22Rv1 (cell line): ENCODE measurements around the gene CD59.

Experiments used
- ZFX ChIP-seq: fragments of 450-650 bp; IDR thresholded peaks from 2 replicates; pipeline ENCODE4 v1.6.1; 2017; ENCODE audit warnings: antibody characterized with exemption, borderline replicate concordance
- TF ChIP-seq, protein P1 (sequence below): fragments of 450-650 bp; IDR thresholded peaks from 2 replicates; pipeline ENCODE4 v1.5.1; 2017; ENCODE audit warnings: mild to moderate bottlenecking

DNA sequence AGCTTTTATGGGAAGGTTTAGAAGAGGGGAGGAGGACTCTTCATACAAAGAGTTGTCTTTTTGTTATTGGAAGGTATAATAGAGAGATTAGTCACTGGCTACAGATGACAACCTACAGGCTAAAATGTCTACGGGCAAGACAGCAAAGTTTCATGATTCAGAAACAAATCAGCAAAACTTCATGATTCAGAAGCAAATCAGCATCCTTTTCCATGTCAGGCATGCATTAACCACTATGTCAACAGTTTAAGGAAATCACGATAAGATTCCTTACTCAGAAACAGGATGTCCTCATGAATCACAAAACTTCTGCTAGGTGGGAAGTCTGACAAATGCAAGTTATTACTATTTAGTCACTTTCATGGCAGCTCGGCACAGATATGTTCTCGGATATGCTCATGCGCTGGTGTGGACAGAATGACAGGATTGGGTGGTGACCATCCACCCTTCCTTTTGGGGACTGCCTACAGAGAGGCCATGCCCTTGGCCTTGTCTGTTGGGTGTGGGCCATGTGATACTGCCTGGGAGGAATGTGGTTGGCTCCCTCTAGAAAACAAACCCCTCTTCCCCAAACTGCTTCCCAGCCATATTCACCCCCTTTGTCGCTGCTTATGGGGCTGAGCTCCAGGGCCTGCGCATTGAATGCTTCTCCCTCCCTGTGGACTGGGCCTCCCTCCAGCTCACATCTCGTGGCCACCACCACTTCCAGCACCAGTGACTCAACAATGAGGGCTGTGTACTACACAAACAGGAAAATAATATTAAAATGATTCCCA is 45.7 kb downstream of the CD59 start:
- TF ChIP-seq, protein P1, sequence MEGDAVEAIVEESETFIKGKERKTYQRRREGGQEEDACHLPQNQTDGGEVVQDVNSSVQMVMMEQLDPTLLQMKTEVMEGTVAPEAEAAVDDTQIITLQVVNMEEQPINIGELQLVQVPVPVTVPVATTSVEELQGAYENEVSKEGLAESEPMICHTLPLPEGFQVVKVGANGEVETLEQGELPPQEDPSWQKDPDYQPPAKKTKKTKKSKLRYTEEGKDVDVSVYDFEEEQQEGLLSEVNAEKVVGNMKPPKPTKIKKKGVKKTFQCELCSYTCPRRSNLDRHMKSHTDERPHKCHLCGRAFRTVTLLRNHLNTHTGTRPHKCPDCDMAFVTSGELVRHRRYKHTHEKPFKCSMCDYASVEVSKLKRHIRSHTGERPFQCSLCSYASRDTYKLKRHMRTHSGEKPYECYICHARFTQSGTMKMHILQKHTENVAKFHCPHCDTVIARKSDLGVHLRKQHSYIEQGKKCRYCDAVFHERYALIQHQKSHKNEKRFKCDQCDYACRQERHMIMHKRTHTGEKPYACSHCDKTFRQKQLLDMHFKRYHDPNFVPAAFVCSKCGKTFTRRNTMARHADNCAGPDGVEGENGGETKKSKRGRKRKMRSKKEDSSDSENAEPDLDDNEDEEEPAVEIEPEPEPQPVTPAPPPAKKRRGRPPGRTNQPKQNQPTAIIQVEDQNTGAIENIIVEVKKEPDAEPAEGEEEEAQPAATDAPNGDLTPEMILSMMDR, result no peak
- no peak for TF ChIP-seq ZFX
